ENCODE measurements around the gene TSKS. TPM values are rescaled to one million over a fixed set of nuclear protein-coding genes. Genes with fewer than 3 reads are reported as not detected.

The TSKS gene
- total RNA-seq, 4 donors from 2014 or later = 0.57 TPM; not detected in 3

DNA sequence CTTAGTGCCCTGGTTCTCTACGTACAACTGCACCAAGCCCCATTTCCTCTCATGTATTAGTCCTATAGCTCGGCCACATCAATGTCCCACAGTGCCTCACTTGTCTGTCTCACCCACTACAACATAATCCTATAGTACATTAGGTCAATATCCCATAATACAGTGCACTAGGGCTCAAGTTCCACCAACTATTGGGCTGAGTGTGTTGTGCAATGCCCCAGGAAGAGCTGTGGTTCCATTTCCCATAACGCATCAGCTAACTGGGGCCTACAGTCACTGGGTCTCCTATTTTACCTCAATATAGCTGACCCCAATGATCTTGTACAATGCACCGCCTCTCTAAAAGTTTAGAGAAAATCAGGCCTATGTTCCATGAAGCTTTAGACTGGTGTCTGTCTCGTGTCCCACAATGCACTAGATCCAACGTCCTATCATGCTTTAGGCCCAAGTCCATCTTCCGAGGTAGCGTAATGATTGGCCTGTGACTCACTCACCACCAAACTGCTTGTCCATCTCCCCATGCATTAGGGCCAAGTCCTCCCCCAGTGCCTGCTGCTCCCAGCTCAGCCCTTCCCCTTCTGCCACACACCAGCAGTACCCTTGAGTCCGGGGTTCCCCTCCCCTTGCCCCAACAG is 21.8 kb downstream of the TSKS start:
- WGBS = 90% methylated on average over 7 of the region's 9 CpGs
- H3K4me1 ChIP-seq = peaks cover 0 to 5% (median 1%) of the 10 kb centered on the region in 4 donors
- DNase-seq (ENCODE audit: extremely low spot score) = no peak
- H3K9me3 ChIP-seq = no peaks in the 10 kb centered on the region
- intact Hi-C loops (cut with DNase I) = no loop called here
- H3K27me3 ChIP-seq = no peaks in the 10 kb centered on the region
- TF ChIP-seq POLR2A (IDR thresholded peaks at IDR 0.05; ENCODE audit: low read depth) (no peak), EP300 (IDR thresholded peaks at IDR 0.05) (no peak), POLR2AphosphoS5 (IDR thresholded peaks at IDR 0.05) (no peak)
- TF ChIP-seq, protein P1, sequence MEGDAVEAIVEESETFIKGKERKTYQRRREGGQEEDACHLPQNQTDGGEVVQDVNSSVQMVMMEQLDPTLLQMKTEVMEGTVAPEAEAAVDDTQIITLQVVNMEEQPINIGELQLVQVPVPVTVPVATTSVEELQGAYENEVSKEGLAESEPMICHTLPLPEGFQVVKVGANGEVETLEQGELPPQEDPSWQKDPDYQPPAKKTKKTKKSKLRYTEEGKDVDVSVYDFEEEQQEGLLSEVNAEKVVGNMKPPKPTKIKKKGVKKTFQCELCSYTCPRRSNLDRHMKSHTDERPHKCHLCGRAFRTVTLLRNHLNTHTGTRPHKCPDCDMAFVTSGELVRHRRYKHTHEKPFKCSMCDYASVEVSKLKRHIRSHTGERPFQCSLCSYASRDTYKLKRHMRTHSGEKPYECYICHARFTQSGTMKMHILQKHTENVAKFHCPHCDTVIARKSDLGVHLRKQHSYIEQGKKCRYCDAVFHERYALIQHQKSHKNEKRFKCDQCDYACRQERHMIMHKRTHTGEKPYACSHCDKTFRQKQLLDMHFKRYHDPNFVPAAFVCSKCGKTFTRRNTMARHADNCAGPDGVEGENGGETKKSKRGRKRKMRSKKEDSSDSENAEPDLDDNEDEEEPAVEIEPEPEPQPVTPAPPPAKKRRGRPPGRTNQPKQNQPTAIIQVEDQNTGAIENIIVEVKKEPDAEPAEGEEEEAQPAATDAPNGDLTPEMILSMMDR (IDR thresholded peaks at IDR 0.05) = no peak
- no peaks in the 10 kb centered on the region for H3K36me3 ChIP-seq
- H3K27ac ChIP-seq (replicated peaks in 1 of 4) = no peak overlapping the region
- H3K4me3 ChIP-seq = no peak overlapping the region

GRCh38 chr19:49739933-49740332 is 23.2 kb downstream of the TSKS start:
- DNase-seq (ENCODE audit: extremely low spot score) = no peak
- TF ChIP-seq POLR2AphosphoS5 (IDR thresholded peaks at IDR 0.05) (no peak), POLR2A (IDR thresholded peaks at IDR 0.05; ENCODE audit: low read depth) (no peak), EP300 (IDR thresholded peaks at IDR 0.05) (no peak)
- TF ChIP-seq, protein P1 (IDR thresholded peaks at IDR 0.05) = no peak
- H3K4me1 ChIP-seq = no peaks in the 10 kb centered on the region
- intact Hi-C loops (cut with DNase I) = no loop called here
- no peaks in the 10 kb centered on the region for H3K27me3 ChIP-seq
- no peaks in the 10 kb centered on the region for H3K9me3 ChIP-seq
- no peak overlapping the region for H3K4me3 ChIP-seq
- no peaks in the 10 kb centered on the region for H3K36me3 ChIP-seq
- H3K27ac ChIP-seq (replicated peaks in 1 of 4) = no peak overlapping the region
- WGBS = 91% methylated on average over 8 of the region's 10 CpGs

GRCh38 chr19:49739098-49739497 is 24.0 kb downstream of the TSKS start:
- H3K9me3 ChIP-seq = no peaks in the 10 kb centered on the region
- DNase-seq (ENCODE audit: extremely low spot score) = no peak
- H3K27ac ChIP-seq (replicated peaks in 1 of 4) = no peak overlapping the region
- TF ChIP-seq POLR2A (IDR thresholded peaks at IDR 0.05; ENCODE audit: low read depth) (no peak), POLR2AphosphoS5 (IDR thresholded peaks at IDR 0.05) (no peak), EP300 (IDR thresholded peaks at IDR 0.05) (no peak)
- TF ChIP-seq, protein P1 (IDR thresholded peaks at IDR 0.05) = no peak
- H3K27me3 ChIP-seq = no peaks in the 10 kb centered on the region
- intact Hi-C loops (cut with DNase I) = no loop called here
- H3K4me1 ChIP-seq = no peaks in the 10 kb centered on the region
- 86% methylated on average over 1 of the region's 1 CpG for WGBS
- H3K36me3 ChIP-seq = no peaks in the 10 kb centered on the region
- H3K4me3 ChIP-seq = no peak overlapping the region

GRCh38 chr19:49738268-49738667 is 24.8 kb downstream of the TSKS start:
- H3K27me3 ChIP-seq = no peaks in the 10 kb centered on the region
- intact Hi-C loops (cut with DNase I) = no loop called here
- no peak overlapping the region for H3K4me3 ChIP-seq
- no peak overlapping the region for H3K27ac ChIP-seq (replicated peaks in 1 of 4)
- H3K4me1 ChIP-seq = no peaks in the 10 kb centered on the region
- TF ChIP-seq POLR2AphosphoS5 (IDR thresholded peaks at IDR 0.05) (no peak), EP300 (IDR thresholded peaks at IDR 0.05) (no peak), POLR2A (IDR thresholded peaks at IDR 0.05; ENCODE audit: low read depth) (no peak)
- TF ChIP-seq, protein P1 (IDR thresholded peaks at IDR 0.05) = no peak
- no peaks in the 10 kb centered on the region for H3K36me3 ChIP-seq
- H3K9me3 ChIP-seq = no peaks in the 10 kb centered on the region
- no peak for DNase-seq (ENCODE audit: extremely low spot score)
- WGBS = 85% methylated on average over 4 of the region's 4 CpGs

DNA sequence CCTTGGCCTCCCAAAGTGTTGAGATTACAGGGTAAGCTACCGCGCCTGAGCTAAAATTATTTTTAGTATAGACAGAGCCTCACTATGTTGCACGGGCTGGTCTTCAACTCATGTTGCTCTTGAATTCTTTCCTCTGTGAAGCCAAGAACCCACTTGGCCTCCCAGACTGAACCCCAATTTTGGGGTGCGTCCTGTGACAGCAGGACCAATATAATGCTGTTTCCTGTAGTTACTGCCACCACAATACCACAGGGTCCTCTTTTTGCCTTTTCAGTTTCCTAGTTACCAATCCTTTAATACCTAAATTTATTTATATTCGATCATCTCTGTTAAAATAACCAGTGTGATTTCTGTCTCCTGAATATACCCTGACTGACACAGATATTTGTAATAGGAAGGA is 32.9 kb downstream of the TSKS start:
- Histone ChIP-seq H3K4me1 (no peaks in the 10 kb centered on the region), H3K27ac (replicated peaks in 1 of 4) (no peak overlapping the region), H3K4me3 (no peak overlapping the region), H3K27me3 (no peaks in the 10 kb centered on the region), H3K9me3 (no peaks in the 10 kb centered on the region), H3K36me3 (no peaks in the 10 kb centered on the region)
- TF ChIP-seq, protein P1 (IDR thresholded peaks at IDR 0.05) = no peak
- TF ChIP-seq POLR2A (IDR thresholded peaks at IDR 0.05; ENCODE audit: low read depth) (no peak), POLR2AphosphoS5 (IDR thresholded peaks at IDR 0.05) (no peak)
- 77% methylated on average over 5 of the region's 5 CpGs for WGBS
- no peak for DNase-seq (ENCODE audit: extremely low spot score)
- intact Hi-C loops (cut with DNase I) = no loop called here
